K562 (cell line): Measurements from ENCODE around the gene F2RL2. TPM values are rescaled to one million over a fixed set of nuclear protein-coding genes. Genes with fewer than 3 reads are reported as not detected.

Source experiments
- ATAC-seq: fragments of 200-7000 bp; cut with Tn5 transposase; 3 replicates; pipeline ENCODE4 v1.9.1; 2020; ENCODE audit warnings: moderate library complexity
- BruUV-seq: library from RNA; stranded (reverse); fragments of 400-500 nt; replicated peaks from 2 replicates; lab custom pipeline; 2021; lab: Mats Ljungman, UMichigan
- CTCF ChIA-PET: fragments of 300-600 bp; formaldehyde crosslinking; extraction: SDS; loops from one replicate; lab custom pipeline; 2021; ENCODE audit warnings: low intra/inter-chr PET ratio; lab: Yijun Ruan, JAX
- POLR2A ChIA-PET: fragments of 300-600, 350-650 bp; sonication (Branson Sonifier 250); formaldehyde crosslinking; extraction: SDS; loops from one replicate; lab custom pipeline; 2021; ENCODE audit warnings: antibody characterized with exemption, inconsistent platforms; lab: Yijun Ruan, JAX
- DNase-seq, 4 experiments: peaks; one replicate each; pipeline versions ENCODE4 v3.0.0 to v3.0.0-alpha.2; 2011 to 2018; ENCODE audit warnings: low spot score in 3 of 4, mixed read lengths in 3 of 4; ENCODE audit errors: extremely low read depth in 1 of 4
- FAIRE-seq: peaks from 2 replicates; lab custom pipeline; 2011; peaks lifted over from hg19 to GRCh38; lab: Jason Lieb, UNC
- H2AFZ ChIP-seq: 2 replicates; pipeline ENCODE4 v1.6.0; 2011; ENCODE audit warnings: low read depth, low read length, control low read depth, inconsistent platforms
- H3K27ac ChIP-seq: fragments of 200-600 bp; 3 replicates; pipeline ENCODE4 v1.8.0; 2011; ENCODE audit warnings: low read depth, mild to moderate bottlenecking, control low read depth, inconsistent platforms, low read length, moderate library complexity, mixed read lengths; ENCODE audit errors: extremely low read depth
- H3K27me3 ChIP-seq, 2 experiments: fragments of 300-600 bp in 1 of 2; 2 replicates in 1 of 2; 3 replicates in 1 of 2; pipeline versions ENCODE4 v1.6.0 to v1.8.0; 2011; ENCODE audit warnings: inconsistent platforms in 2 of 2, low read length in 2 of 2, mild to moderate bottlenecking in 1 of 2, mixed read lengths in 1 of 2, moderate library complexity in 1 of 2; ENCODE audit not compliant: control insufficient read depth in 2 of 2, insufficient read depth in 2 of 2
- H3K36me3 ChIP-seq: fragments of 300-600 bp; 3 replicates; pipeline ENCODE4 v1.8.0; 2011; ENCODE audit warnings: mild to moderate bottlenecking, low read length, inconsistent platforms; ENCODE audit not compliant: control insufficient read depth, insufficient read depth
- H3K4me1 ChIP-seq, 2 experiments: fragments of 200-600 bp in 1 of 2; replicated peaks in 1 of 2; 2 replicates in 1 of 2; 3 replicates in 1 of 2; pipeline versions ENCODE4 v1.5.1 to v1.8.0; 2011; ENCODE audit warnings: inconsistent platforms in 2 of 2, low read length in 2 of 2, mild to moderate bottlenecking in 1 of 2, mixed read lengths in 1 of 2, moderate library complexity in 1 of 2; ENCODE audit not compliant: control insufficient read depth in 2 of 2, insufficient read depth in 2 of 2
- H3K4me2 ChIP-seq: 2 replicates; pipeline ENCODE4 v1.6.1; 2011; ENCODE audit warnings: low read length, control low read depth, inconsistent platforms, mixed read lengths; ENCODE audit not compliant: insufficient read depth
- H3K4me3 ChIP-seq: fragments of 200-600 bp; sonication (generic), shearing (Covaris generic); 2 replicates; pipeline ENCODE4 v1.5.1; 2016; ENCODE audit warnings: control low read depth, inconsistent platforms
- H3K79me2 ChIP-seq: fragments of 200-600 bp; 3 replicates; pipeline ENCODE4 v1.8.0; 2011; ENCODE audit warnings: low read length, inconsistent platforms; ENCODE audit not compliant: control insufficient read depth, insufficient read depth
- H3K9ac ChIP-seq, 2 experiments: 2 replicates each; pipeline versions ENCODE4 v1.6.0 to v1.6.1; 2011; ENCODE audit warnings: low read depth in 2 of 2, low read length in 2 of 2, control low read depth in 1 of 2, inconsistent platforms in 1 of 2, mild to moderate bottlenecking in 1 of 2, mixed read lengths in 1 of 2; ENCODE audit not compliant: insufficient read depth in 1 of 2
- H3K9me1 ChIP-seq: one replicate; pipeline ENCODE4 v1.6.0; 2011; ENCODE audit warnings: inconsistent platforms, mild to moderate bottlenecking, low read length, moderate library complexity; ENCODE audit not compliant: control insufficient read depth, insufficient read depth
- H3K9me3 ChIP-seq: replicated peaks from 2 replicates; pipeline ENCODE4 v1.5.1; 2011; ENCODE audit warnings: low read depth, low read length, inconsistent platforms; ENCODE audit not compliant: control insufficient read depth, insufficient read depth
- H4K20me1 ChIP-seq: replicated peaks from 2 replicates; pipeline ENCODE4 v1.6.1; 2011; ENCODE audit warnings: low read length, inconsistent platforms, mixed read lengths; ENCODE audit not compliant: control insufficient read depth, insufficient read depth
- E2F3 ChIP-seq: fragments of 250-450 bp; sonication (Bioruptor Pico); IDR thresholded peaks from 2 replicates; pipeline ENCODE4 v1.4.0; 2020; ENCODE audit warnings: mild to moderate bottlenecking
- ERF ChIP-seq: fragments of 450-650 bp; formaldehyde crosslinking; IDR thresholded peaks from 2 replicates; pipeline ENCODE4 v1.4.0; 2020; ENCODE audit warnings: mild to moderate bottlenecking, mixed read lengths
- ETV5 ChIP-seq: sonication (generic); formaldehyde crosslinking; IDR thresholded peaks from 2 replicates; pipeline ENCODE4 v1.4.0; 2020; ENCODE audit warnings: low read depth, mild to moderate bottlenecking, missing genetic modification reagents
- FOXK1 ChIP-seq: sonication (generic); formaldehyde crosslinking; IDR thresholded peaks from 2 replicates; pipeline ENCODE4 v1.8.0; 2022; ENCODE audit warnings: missing genetic modification reagents, mild to moderate bottlenecking, borderline replicate concordance
- MEIS2 ChIP-seq: fragments of 450-650 bp; IDR thresholded peaks from 2 replicates; pipeline ENCODE4 v1.6.1; 2014; ENCODE audit warnings: mild to moderate bottlenecking; ENCODE audit not compliant: partially characterized antibody
- MYBL2 ChIP-seq, 2 experiments: fragments of 450-650 bp in 1 of 2; sonication (generic) in 1 of 2; formaldehyde crosslinking in 1 of 2; IDR thresholded peaks; 2 replicates each; pipeline versions ENCODE4 v1.6.1 to v1.8.1; 2017 to 2022; ENCODE audit warnings: borderline replicate concordance in 1 of 2, inconsistent platforms in 1 of 2, low read depth in 1 of 2, mild to moderate bottlenecking in 1 of 2, missing genetic modification reagents in 1 of 2, moderate library complexity in 1 of 2
- PML ChIP-seq: IDR thresholded peaks from 2 replicates; pipeline ENCODE4 v1.6.1; 2012; ENCODE audit warnings: low read length, inconsistent platforms
- POLR3A ChIP-seq: IDR thresholded peaks from 2 replicates; pipeline ENCODE4 v1.6.1; 2011; ENCODE audit warnings: borderline replicate concordance, mild to moderate bottlenecking, moderate library complexity; ENCODE audit not compliant: insufficient read length, insufficient read depth; ENCODE audit errors: extremely low read depth
- RBM34 ChIP-seq: fragments of 200-400 bp; formaldehyde crosslinking; IDR thresholded peaks from 2 replicates; pipeline ENCODE4 v1.6.1; 2018; ENCODE audit warnings: low read length, borderline replicate concordance; ENCODE audit not compliant: insufficient read depth
- THRB ChIP-seq: fragments of 450-650 bp; formaldehyde crosslinking; conservative IDR thresholded peaks from 2 replicates; pipeline ENCODE4 v1.4.0; 2022; ENCODE audit warnings: mild to moderate bottlenecking, missing genetic modification characterization
- ZNF12 ChIP-seq: sonication (generic); formaldehyde crosslinking; IDR thresholded peaks from 2 replicates; pipeline ENCODE4 v1.4.0; 2020; ENCODE audit warnings: mild to moderate bottlenecking, missing genetic modification reagents
- ZNF174 ChIP-seq: fragments of 250-450 bp; sonication (Bioruptor Pico); IDR thresholded peaks from 2 replicates; pipeline ENCODE4 v1.4.0; 2020; ENCODE audit warnings: mild to moderate bottlenecking
- ZNF184 ChIP-seq: sonication (generic); formaldehyde crosslinking; IDR thresholded peaks from 2 replicates; pipeline ENCODE4 v1.5.0; 2020; ENCODE audit warnings: missing genetic modification reagents
- ZNF324 ChIP-seq: fragments of 250-450 bp; sonication (Bioruptor Pico); IDR thresholded peaks from 2 replicates; pipeline ENCODE4 v1.4.0; 2020; ENCODE audit warnings: mild to moderate bottlenecking
- ZNF561 ChIP-seq: fragments of 450-650 bp; formaldehyde crosslinking; conservative IDR thresholded peaks from 2 replicates; pipeline ENCODE4 v1.4.0; 2020; ENCODE audit warnings: mild to moderate bottlenecking, moderate library complexity
- WGBS: fragments of 100-300 bp; shearing (Covaris generic); methylation state at CpG from one replicate; pipeline ENCODE4 v1.1.6; 2016; ENCODE audit warnings: low coverage, mixed read lengths; ENCODE audit not compliant: insufficient coverage; ENCODE audit errors: missing lambda C conversion rate; 5-methylcytosine and 5-hydroxymethylcytosine counted together
- in situ Hi-C: fragments of 300-500 bp; cut with MboI; formaldehyde crosslinking; loops from 4 replicates; pipeline ENCODE4 v1.15.0; 2018; ENCODE audit warnings: inconsistent platforms, mixed read lengths
- intact Hi-C: fragments of 100-400 bp; cut with micrococcal nuclease; formaldehyde crosslinking; loops from 2 replicates; pipeline ENCODE4 v1.14.2; 2022
- polyA plus RNA-seq, 8 experiments: library from polyadenylated mRNA; depleted of rRNA in 4 of 8; stranded (reverse) in 5 of 8; unstranded in 3 of 8; fragments of >200 nt; fragmentation: Nextera tagmentation in 2 of 8; fragmentation: Illumina TruSeq in 1 of 8; extraction: Ambion mirVana in 2 of 8; extraction: Trizol in 1 of 8; gene quantifications; 2 replicates each; pipeline versions ENCODE4 v1.2.1 to v1.2.3, GENCODE V29; 2011 to 2014; ENCODE audit warnings: inconsistent platforms in 1 of 8, missing spikeins in 1 of 8
- total RNA-seq, 7 experiments: library from RNA; depleted of rRNA in 6 of 7; stranded (reverse); fragments of >200 nt in 6 of 7; fragmentation: Illumina TruSeq in 2 of 7; extraction: Trizol in 2 of 7; gene quantifications; 2 replicates each; pipeline versions ENCODE4 v1.2.1 to v1.2.3, GENCODE V29; 2011 to 2021; ENCODE audit warnings: low replicate concordance in 1 of 7

The F2RL2 gene
- total and polyA plus RNA-seq, 9 of the 15 experiments (the other 6 are each of a cell fraction or from before 2014, with no cell fraction given): 0.03 to 0.12 (median 0.06) TPM; not detected in 3

- H3K9me1 ChIP-seq: no peaks in the 10 kb centered on the region
- ChIA-PET CTCF (no interaction called here), POLR2A (interaction anchor here (0.5 kb wide), 1 partner anchor 74 kb away, joined by 3 read pairs; no protein-coding TSS in a partner anchor)
- WGBS: 53% methylated on average over 4 of the region's 4 CpGs
- no peak overlapping the region for H2AFZ ChIP-seq
- H3K27ac ChIP-seq: no peak overlapping the region
- H3K4me3 ChIP-seq: no peak overlapping the region
- TF ChIP-seq ZNF561 (CRISPR knock-in tag) (no peak), MYBL2 (IDR thresholded peaks at IDR 0.05; ENCODE audit: low read depth) (no peak), MYBL2 (CRISPR knock-in tag; IDR thresholded peaks at IDR 0.05; ENCODE audit: borderline replicate concordance) (no peak), ZNF324 (CRISPR knock-in tag) (no peak), ERF (CRISPR knock-in tag) (no peak), MEIS2 (no peak), ETV5 (no peak)
- H3K79me2 ChIP-seq: no peaks in the 10 kb centered on the region
- H3K36me3 ChIP-seq: no peaks in the 10 kb centered on the region
- peaks cover 0 to 8% of the 10 kb centered on the region in 2 experiments; a peak in 1 of 5 replicates for H3K4me1 ChIP-seq
- intact Hi-C loops: no loop called here
- DNase-seq: no peak
- H3K9ac ChIP-seq: no peak overlapping the region
- FAIRE-seq: no peak
- in situ Hi-C loops: no loop called here
- BruUV-seq: no TSS peak
- H3K27me3 ChIP-seq: no peaks in the 10 kb centered on the region
- no peak for ATAC-seq
- no peak overlapping the region for H3K4me2 ChIP-seq
- H3K9me3 ChIP-seq: no peaks in the 10 kb centered on the region
- no peaks in the 10 kb centered on the region for H4K20me1 ChIP-seq
Observed at GRCh38 chr5:76617229-76617628, 6.0 kb downstream of the F2RL2 start.

GRCh38 chr5:76616206-76616605 lies 7.0 kb downstream of the F2RL2 start:
- Histone ChIP-seq H3K9me1 (no peaks in the 10 kb centered on the region), H3K79me2 (no peaks in the 10 kb centered on the region), H3K36me3 (no peaks in the 10 kb centered on the region), H4K20me1 (no peaks in the 10 kb centered on the region), H3K4me1 (peaks cover 0 to 10% of the 10 kb centered on the region in 2 experiments; a peak in 1 of 5 replicates), H3K4me2 (no peak overlapping the region), H3K9ac (no peak overlapping the region), H3K27me3 (no peaks in the 10 kb centered on the region), H2AFZ (no peak overlapping the region), H3K4me3 (no peak overlapping the region), H3K9me3 (no peaks in the 10 kb centered on the region), H3K27ac (no peak overlapping the region)
- ATAC-seq (no peak), DNase-seq (no peak), FAIRE-seq (no peak)
- POLR2A ChIA-PET: interaction anchor here (1.7 kb wide), 1 partner anchor 9 kb away, joined by 5 read pairs; no protein-coding TSS in a partner anchor
- in situ Hi-C loops: no loop called here
- BruUV-seq: no TSS peak
- WGBS: 44% methylated on average over 2 of the region's 2 CpGs
- CTCF ChIA-PET: no interaction called here
- intact Hi-C loops: no loop called here
- TF ChIP-seq THRB (CRISPR knock-in tag): no peak
- TF ChIP-seq RBM34: no peak
- no peak for TF ChIP-seq ZNF174 (CRISPR knock-in tag)
- no peak for TF ChIP-seq ZNF12 (CRISPR knock-in tag)
- no peak for TF ChIP-seq FOXK1 (CRISPR knock-in tag)
- TF ChIP-seq ZNF184 (CRISPR knock-in tag): no peak
- TF ChIP-seq POLR3A: no peak
- no peak for TF ChIP-seq PML
- TF ChIP-seq E2F3 (CRISPR knock-in tag): no peak
